ENCODE data around the gene EDN2.

DNA sequence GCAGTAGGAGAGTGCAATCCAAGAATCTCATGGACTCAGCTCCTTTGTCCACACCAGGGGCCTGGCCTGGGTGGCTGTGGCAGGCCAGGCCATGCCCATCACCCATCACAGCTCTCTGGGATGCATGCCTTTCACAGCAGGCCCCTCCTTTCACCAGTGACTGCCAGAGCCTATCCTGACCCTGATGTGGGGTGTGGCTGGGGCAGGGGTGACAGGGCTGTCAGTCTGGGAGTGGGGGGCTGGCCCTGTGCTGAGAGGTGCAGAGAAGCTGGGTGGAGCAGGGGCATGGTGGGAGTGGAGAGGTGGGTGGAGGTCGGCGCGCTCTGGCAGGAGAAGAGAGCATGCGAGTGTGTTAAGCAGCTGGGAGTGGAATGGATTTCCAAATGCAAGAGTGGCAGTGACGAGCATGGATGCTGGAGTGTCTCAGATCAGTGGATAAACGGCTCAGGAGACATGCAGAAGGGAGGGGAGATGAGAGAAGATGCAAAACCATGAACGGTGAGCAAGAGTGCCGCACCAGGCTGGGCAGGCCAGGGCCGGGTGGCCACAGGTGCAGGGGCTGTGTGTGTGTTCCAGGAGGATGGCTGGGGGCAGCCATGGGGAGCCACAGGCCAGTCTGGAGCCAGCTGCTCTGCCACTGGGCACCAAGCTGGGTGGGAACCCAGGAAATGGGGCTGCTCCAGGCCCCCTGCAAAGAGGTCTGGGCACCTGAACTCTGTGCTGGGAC is 39.6 kb upstream of the EDN2 start:
- no peak for TF ChIP-seq EZH2 (IDR thresholded peaks at IDR 0.05; ENCODE audit: borderline replicate concordance, low read depth, low read length, poor library complexity, severe bottlenecking)
- TF ChIP-seq, protein P1, sequence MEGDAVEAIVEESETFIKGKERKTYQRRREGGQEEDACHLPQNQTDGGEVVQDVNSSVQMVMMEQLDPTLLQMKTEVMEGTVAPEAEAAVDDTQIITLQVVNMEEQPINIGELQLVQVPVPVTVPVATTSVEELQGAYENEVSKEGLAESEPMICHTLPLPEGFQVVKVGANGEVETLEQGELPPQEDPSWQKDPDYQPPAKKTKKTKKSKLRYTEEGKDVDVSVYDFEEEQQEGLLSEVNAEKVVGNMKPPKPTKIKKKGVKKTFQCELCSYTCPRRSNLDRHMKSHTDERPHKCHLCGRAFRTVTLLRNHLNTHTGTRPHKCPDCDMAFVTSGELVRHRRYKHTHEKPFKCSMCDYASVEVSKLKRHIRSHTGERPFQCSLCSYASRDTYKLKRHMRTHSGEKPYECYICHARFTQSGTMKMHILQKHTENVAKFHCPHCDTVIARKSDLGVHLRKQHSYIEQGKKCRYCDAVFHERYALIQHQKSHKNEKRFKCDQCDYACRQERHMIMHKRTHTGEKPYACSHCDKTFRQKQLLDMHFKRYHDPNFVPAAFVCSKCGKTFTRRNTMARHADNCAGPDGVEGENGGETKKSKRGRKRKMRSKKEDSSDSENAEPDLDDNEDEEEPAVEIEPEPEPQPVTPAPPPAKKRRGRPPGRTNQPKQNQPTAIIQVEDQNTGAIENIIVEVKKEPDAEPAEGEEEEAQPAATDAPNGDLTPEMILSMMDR (conservative IDR thresholded peaks at IDR 0.05; ENCODE audit: low read depth, low read length): no peak
